Measurements from ENCODE around the gene FLNB.

FLNB gene

GRCh38 chr3:58023531-58023930, 15.3 kb downstream of the FLNB start:
- TF ChIP-seq POLR2A (IDR thresholded peaks at IDR 0.05; ENCODE audit: low read length), result no peak
- no peak for TF ChIP-seq GATA1 (IDR thresholded peaks at IDR 0.05; ENCODE audit: low read depth, low read length)
- DNase-seq, result no peak

- no peak for DNase-seq
- no peak for TF ChIP-seq GATA1 (IDR thresholded peaks at IDR 0.05; ENCODE audit: low read depth, low read length)
- TF ChIP-seq POLR2A (IDR thresholded peaks at IDR 0.05; ENCODE audit: low read length), result no peak
These were observed 17.2 kb downstream of the FLNB start for GRCh38 chr3:58025406-58025805.

GRCh38 chr3:58025837-58026569, 17.8 kb downstream of the FLNB start:
- TF ChIP-seq GATA1 (IDR thresholded peaks at IDR 0.05; ENCODE audit: low read depth, low read length) (no peak), POLR2A (IDR thresholded peaks at IDR 0.05; ENCODE audit: low read length) (no peak)
- DNase-seq, result no peak

GRCh38 chr3:58026598-58026997, 18.4 kb downstream of the FLNB start:
- TF ChIP-seq POLR2A (IDR thresholded peaks at IDR 0.05; ENCODE audit: low read length) (no peak), GATA1 (IDR thresholded peaks at IDR 0.05; ENCODE audit: low read depth, low read length) (no peak)
- DNase-seq, result no peak

GRCh38 chr3:58027704-58028317, 19.6 kb downstream of the FLNB start:
- TF ChIP-seq POLR2A (IDR thresholded peaks at IDR 0.05; ENCODE audit: low read length), result no peak
- TF ChIP-seq GATA1 (IDR thresholded peaks at IDR 0.05; ENCODE audit: low read depth, low read length), result no peak
- no peak for DNase-seq

- no peak for TF ChIP-seq GATA1 (IDR thresholded peaks at IDR 0.05; ENCODE audit: low read depth, low read length)
- no peak for TF ChIP-seq POLR2A (IDR thresholded peaks at IDR 0.05; ENCODE audit: low read length)
- DNase-seq, result no peak
These were observed 20.7 kb downstream of the FLNB start for GRCh38 chr3:58028902-58029301.

- no peak for DNase-seq
- TF ChIP-seq POLR2A (IDR thresholded peaks at IDR 0.05; ENCODE audit: low read length), result no peak
- TF ChIP-seq GATA1 (IDR thresholded peaks at IDR 0.05; ENCODE audit: low read depth, low read length), result no peak
These were observed 21.8 kb downstream of the FLNB start for GRCh38 chr3:58029842-58030584.

GRCh38 chr3:58032186-58032585, 24.0 kb downstream of the FLNB start:
- no peak for TF ChIP-seq POLR2A (IDR thresholded peaks at IDR 0.05; ENCODE audit: low read length)
- no peak for TF ChIP-seq GATA1 (IDR thresholded peaks at IDR 0.05; ENCODE audit: low read depth, low read length)
- no peak for DNase-seq

GRCh38 chr3:58034738-58035523, 26.7 kb downstream of the FLNB start:
- TF ChIP-seq POLR2A (IDR thresholded peaks at IDR 0.05; ENCODE audit: low read length) (no peak), GATA1 (IDR thresholded peaks at IDR 0.05; ENCODE audit: low read depth, low read length) (no peak)
- DNase-seq, result peak in 1 of 2 experiments; percentile 15

GRCh38 chr3:58035524-58036255, 27.5 kb downstream of the FLNB start:
- TF ChIP-seq POLR2A (IDR thresholded peaks at IDR 0.05; ENCODE audit: low read length) (no peak), GATA1 (IDR thresholded peaks at IDR 0.05; ENCODE audit: low read depth, low read length) (no peak)
- no peak for DNase-seq

- TF ChIP-seq POLR2A (IDR thresholded peaks at IDR 0.05; ENCODE audit: low read length), result no peak
- TF ChIP-seq GATA1 (IDR thresholded peaks at IDR 0.05; ENCODE audit: low read depth, low read length), result no peak
- peak in 1 of 2 experiments; percentile 43 for DNase-seq
These were observed 28.2 kb downstream of the FLNB start for GRCh38 chr3:58036293-58037032.

GRCh38 chr3:58037141-58037910, 29.1 kb downstream of the FLNB start:
- TF ChIP-seq GATA1 (IDR thresholded peaks at IDR 0.05; ENCODE audit: low read depth, low read length) (no peak), POLR2A (IDR thresholded peaks at IDR 0.05; ENCODE audit: low read length) (no peak)
- no peak for DNase-seq
